Calu3 (cell line): ENCODE data around the gene PTPRE. TPM values are rescaled to one million over a fixed set of nuclear protein-coding genes. Genes with fewer than 3 reads are reported as not detected.

Experiments
- BruUV-seq: library from RNA; stranded (reverse); fragments of 400-500 nt; replicated peaks from 2 replicates; lab custom pipeline; 2021; lab: Mats Ljungman, UMichigan
- CTCF ChIA-PET: fragments of 300-600 bp; sonication (Branson Sonifier 250); formaldehyde crosslinking; loops from one replicate; lab custom pipeline; 2022; ENCODE audit warnings: antibody characterized with exemption; lab: Charles Lee
- DNase-seq: peaks from one replicate; pipeline ENCODE4 v3.0.0; 2022
- H3K27ac Mint-ChIP-seq: one replicate; pipeline ENCODE4 v1.8.0; 2022; ENCODE audit warnings: mixed read lengths; ENCODE audit not compliant: unreplicated experiment
- H3K27me3 Mint-ChIP-seq: one replicate; pipeline ENCODE4 v1.8.0; 2022; ENCODE audit warnings: mixed read lengths; ENCODE audit not compliant: unreplicated experiment
- H3K36me3 Mint-ChIP-seq: one replicate; pipeline ENCODE4 v1.8.0; 2022; ENCODE audit warnings: mild to moderate bottlenecking, moderate library complexity, mixed read lengths; ENCODE audit not compliant: insufficient read depth, unreplicated experiment
- H3K4me1 Mint-ChIP-seq: one replicate; pipeline ENCODE4 v1.8.0; 2022; ENCODE audit warnings: mild to moderate bottlenecking, low read depth, mixed read lengths; ENCODE audit not compliant: unreplicated experiment
- H3K4me3 Mint-ChIP-seq: one replicate; pipeline ENCODE4 v1.8.0; 2022; ENCODE audit warnings: mild to moderate bottlenecking, low read depth, moderate library complexity, mixed read lengths; ENCODE audit not compliant: unreplicated experiment
- H3K9me3 Mint-ChIP-seq: one replicate; pipeline ENCODE4 v1.8.0; 2022; ENCODE audit warnings: low read depth, mixed read lengths; ENCODE audit not compliant: unreplicated experiment
- intact Hi-C: fragments of 100-400 bp; cut with micrococcal nuclease; formaldehyde crosslinking; loops from one replicate; pipeline ENCODE4 v1.10.0; 2022; ENCODE audit not compliant: unreplicated experiment
- total RNA-seq: library from RNA; stranded (reverse); gene quantifications from 2 replicates; pipeline ENCODE4 v1.2.3, GENCODE V29; 2022
- TF ChIP-seq, protein P1 (sequence below): fragments of 200-600 bp; IDR thresholded peaks from one replicate; pipeline ENCODE4 v1.8.0; 2022; ENCODE audit warnings: antibody characterized with exemption; ENCODE audit not compliant: unreplicated experiment

PTPRE gene
- total RNA-seq, 1 experiment from 2014 or later = 7.6 TPM

DNA sequence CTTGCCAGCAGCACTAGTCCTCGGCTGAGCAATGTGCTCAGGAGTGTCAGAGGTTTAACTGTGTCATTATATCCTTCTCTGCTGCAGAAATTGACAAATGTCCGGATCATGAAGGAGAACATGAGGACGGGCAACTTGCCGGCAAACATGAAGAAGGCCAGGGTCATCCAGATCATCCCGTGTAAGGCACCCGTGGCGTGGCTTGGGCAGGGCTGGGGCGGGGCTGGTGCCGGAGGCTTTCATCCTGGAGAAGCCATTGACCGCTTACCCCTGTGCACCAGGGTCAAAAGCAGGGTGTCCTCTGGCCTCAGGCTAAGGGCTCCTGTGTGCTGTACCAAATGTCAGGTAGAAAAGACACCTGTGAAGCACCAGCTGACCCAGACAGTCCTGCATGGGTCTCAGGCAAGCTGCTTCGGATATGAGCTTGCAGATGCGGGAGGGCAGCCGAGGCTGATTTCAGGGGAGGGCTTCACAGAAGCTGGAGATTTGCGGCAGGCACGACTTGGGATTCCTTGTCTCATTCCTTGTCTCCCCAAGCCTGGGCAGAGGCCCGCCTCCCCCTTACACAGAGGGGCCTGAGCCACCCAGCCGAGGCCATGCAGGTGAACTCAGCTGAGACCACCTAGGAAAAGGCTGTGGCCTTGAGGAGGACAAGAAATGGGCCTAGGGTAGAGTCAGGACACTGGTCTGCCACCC is 164.0 kb downstream of the PTPRE start:
- no peaks in the 10 kb centered on the region for H3K27me3 Mint-ChIP-seq
- H3K36me3 Mint-ChIP-seq = peaks cover 7% of the 10 kb centered on the region
- DNase-seq = no peak
- H3K27ac Mint-ChIP-seq = no peak overlapping the region
- no peaks in the 10 kb centered on the region for H3K4me1 Mint-ChIP-seq
- intact Hi-C loops = no loop called here
- H3K9me3 Mint-ChIP-seq = no peaks in the 10 kb centered on the region
- TF ChIP-seq, protein P1, sequence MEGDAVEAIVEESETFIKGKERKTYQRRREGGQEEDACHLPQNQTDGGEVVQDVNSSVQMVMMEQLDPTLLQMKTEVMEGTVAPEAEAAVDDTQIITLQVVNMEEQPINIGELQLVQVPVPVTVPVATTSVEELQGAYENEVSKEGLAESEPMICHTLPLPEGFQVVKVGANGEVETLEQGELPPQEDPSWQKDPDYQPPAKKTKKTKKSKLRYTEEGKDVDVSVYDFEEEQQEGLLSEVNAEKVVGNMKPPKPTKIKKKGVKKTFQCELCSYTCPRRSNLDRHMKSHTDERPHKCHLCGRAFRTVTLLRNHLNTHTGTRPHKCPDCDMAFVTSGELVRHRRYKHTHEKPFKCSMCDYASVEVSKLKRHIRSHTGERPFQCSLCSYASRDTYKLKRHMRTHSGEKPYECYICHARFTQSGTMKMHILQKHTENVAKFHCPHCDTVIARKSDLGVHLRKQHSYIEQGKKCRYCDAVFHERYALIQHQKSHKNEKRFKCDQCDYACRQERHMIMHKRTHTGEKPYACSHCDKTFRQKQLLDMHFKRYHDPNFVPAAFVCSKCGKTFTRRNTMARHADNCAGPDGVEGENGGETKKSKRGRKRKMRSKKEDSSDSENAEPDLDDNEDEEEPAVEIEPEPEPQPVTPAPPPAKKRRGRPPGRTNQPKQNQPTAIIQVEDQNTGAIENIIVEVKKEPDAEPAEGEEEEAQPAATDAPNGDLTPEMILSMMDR = no peak
- H3K4me3 Mint-ChIP-seq = no peak overlapping the region
- CTCF ChIA-PET = interaction anchor here (1.2 kb wide), 1 partner anchor 19 kb away, joined by 3 read pairs; no protein-coding TSS in a partner anchor
- BruUV-seq = no TSS peak

DNA sequence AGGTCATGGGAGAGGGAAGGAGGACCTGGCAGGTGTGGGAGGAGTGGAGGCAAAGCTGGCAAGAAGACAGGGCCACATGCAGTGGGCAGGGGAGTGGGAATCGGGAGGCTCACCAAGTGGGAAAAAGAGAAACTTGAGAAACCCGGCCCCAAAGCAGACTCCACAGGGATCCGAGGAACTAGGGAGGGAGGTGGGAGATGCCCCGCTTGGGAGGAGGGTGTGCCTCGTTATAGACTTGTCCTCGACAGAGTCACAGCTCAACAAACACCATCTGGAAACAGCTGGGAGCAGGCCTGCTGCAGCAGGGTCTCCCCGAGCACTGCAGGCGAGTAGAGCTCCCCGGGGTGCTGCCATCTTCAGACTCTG is 164.5 kb downstream of the PTPRE start:
- CTCF ChIA-PET = interaction anchor here (1.2 kb wide), 1 partner anchor 19 kb away, joined by 3 read pairs; no protein-coding TSS in a partner anchor
- H3K9me3 Mint-ChIP-seq = no peaks in the 10 kb centered on the region
- intact Hi-C loops = no loop called here
- H3K27ac Mint-ChIP-seq = no peak overlapping the region
- H3K36me3 Mint-ChIP-seq = peaks cover 7% of the 10 kb centered on the region
- no TSS peak for BruUV-seq
- H3K4me3 Mint-ChIP-seq = no peak overlapping the region
- no peaks in the 10 kb centered on the region for H3K27me3 Mint-ChIP-seq
- no peak for DNase-seq
- TF ChIP-seq, protein P1 = no peak
- no peaks in the 10 kb centered on the region for H3K4me1 Mint-ChIP-seq

DNA sequence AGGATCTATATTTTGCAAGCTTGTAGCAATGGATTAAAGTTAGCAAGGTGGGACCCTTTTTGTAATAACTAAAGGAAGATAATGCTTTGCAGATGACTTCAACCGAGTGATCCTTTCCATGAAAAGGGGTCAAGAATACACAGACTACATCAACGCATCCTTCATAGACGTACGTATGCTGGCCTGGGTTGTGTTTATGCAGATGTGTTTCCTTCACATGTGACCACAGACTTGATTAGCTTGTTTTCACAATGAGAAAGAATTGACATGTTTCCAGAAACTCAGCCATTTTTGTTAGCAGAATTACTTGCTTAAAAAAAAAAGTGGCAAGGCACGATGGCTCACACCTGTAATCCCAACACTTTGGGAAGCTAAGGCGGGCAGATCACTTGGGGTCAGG is 165.1 kb downstream of the PTPRE start:
- Mint-ChIP-seq H3K9me3 (no peaks in the 10 kb centered on the region), H3K36me3 (peaks cover 7% of the 10 kb centered on the region), H3K27me3 (no peaks in the 10 kb centered on the region), H3K4me3 (no peak overlapping the region), H3K27ac (no peak overlapping the region), H3K4me1 (no peaks in the 10 kb centered on the region)
- TF ChIP-seq, protein P1 = no peak
- CTCF ChIA-PET = interaction anchor here (1.2 kb wide), 1 partner anchor 18 kb away, joined by 3 read pairs; no protein-coding TSS in a partner anchor
- DNase-seq = no peak
- BruUV-seq = no TSS peak
- intact Hi-C loops = no loop called here

DNA sequence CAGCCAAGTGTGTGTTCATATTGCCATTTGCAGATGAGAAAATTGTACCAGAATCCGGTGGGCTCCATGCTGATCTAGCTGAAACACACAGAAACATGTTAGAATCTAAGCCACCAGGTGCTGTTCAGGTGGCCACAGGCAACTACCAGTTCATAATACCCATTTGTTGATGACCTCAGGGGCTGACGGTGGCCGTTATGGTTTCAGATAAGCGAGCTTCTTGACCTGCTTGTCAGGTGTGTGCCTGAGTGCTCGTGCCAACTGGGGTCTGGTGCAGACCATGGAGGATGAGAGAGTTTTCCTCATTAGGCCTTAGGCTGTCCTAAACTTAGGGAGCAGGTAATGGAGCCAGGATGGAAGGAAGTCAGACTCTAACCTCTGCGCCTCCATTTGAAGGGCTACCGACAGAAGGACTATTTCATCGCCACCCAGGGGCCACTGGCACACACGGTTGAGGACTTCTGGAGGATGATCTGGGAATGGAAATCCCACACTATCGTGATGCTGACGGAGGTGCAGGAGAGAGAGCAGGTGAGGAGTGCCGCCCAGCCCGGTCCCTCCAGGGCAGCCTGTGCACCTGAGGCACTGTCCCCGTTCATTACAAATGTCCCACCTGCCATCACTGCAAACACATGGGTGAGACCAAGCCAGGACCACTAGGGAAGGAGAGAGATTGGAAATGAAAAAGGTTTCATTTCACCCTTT is 166.2 kb downstream of the PTPRE start:
- CTCF ChIA-PET = no interaction called here
- intact Hi-C loops = no loop called here
- no TSS peak for BruUV-seq
- TF ChIP-seq, protein P1 = no peak
- Mint-ChIP-seq H3K4me1 (no peaks in the 10 kb centered on the region), H3K9me3 (no peaks in the 10 kb centered on the region), H3K27ac (no peak overlapping the region), H3K27me3 (no peaks in the 10 kb centered on the region), H3K36me3 (peaks cover 7% of the 10 kb centered on the region), H3K4me3 (no peak overlapping the region)
- no peak for DNase-seq
